A549 (cell line): Measurements from ENCODE around the gene SLC35D2. TPM values are rescaled to one million over a fixed set of nuclear protein-coding genes. Genes with fewer than 3 reads are reported as not detected.
A peak's percentile ranks its signal among the peaks of the same experiment; 100 is the strongest.

ENCODE experiments used
- ATAC-seq, 2 experiments: fragments of 200-7000 bp in 1 of 2; fragments of >200 bp in 1 of 2; cut with Nextera tagmentation in 1 of 2; cut with Tn5 transposase in 1 of 2; 3 replicates each; pipeline versions ENCODE4 v1.8.0 to v1.9.1; 2018 to 2020; ENCODE audit warnings: mild to moderate bottlenecking in 1 of 2, moderate library complexity in 1 of 2
- CTCF ChIA-PET: fragments of 300-600 bp; sonication (Branson Sonifier 250); formaldehyde crosslinking; extraction: SDS; loops from one replicate; lab custom pipeline; 2021; ENCODE audit warnings: antibody characterized with exemption, inconsistent platforms; lab: Yijun Ruan, JAX
- POLR2A ChIA-PET: fragments of 350-600 bp; formaldehyde crosslinking; extraction: SDS; loops from one replicate; lab custom pipeline; 2021; ENCODE audit warnings: antibody characterized with exemption, inconsistent platforms; lab: Yijun Ruan, JAX
- DNase-seq, 2 experiments: peaks; one replicate each; pipeline versions ENCODE4 v3.0.0 to v3.0.0-alpha.2; 2011 to 2016; ENCODE audit warnings: low read depth in 1 of 2, low spot score in 1 of 2
- FAIRE-seq: peaks from 2 replicates; lab custom pipeline; 2011; peaks lifted over from hg19 to GRCh38; lab: Jason Lieb, UNC
- H3K27ac ChIP-seq, 2 experiments: fragments of >200 bp; sonication (Bioruptor Twin); formaldehyde crosslinking; 3 replicates each; pipeline ENCODE4 v1.5.1; 2016 to 2017
- H3K4me1 ChIP-seq: fragments of >200 bp; sonication (Bioruptor Twin); formaldehyde crosslinking; 3 replicates; pipeline ENCODE4 v1.6.1; 2016
- H3K4me2 ChIP-seq: fragments of >200 bp; sonication (Bioruptor Twin); formaldehyde crosslinking; 3 replicates; pipeline ENCODE4 v1.6.1; 2016
- H3K4me3 ChIP-seq: fragments of >200 bp; sonication (Bioruptor Twin); formaldehyde crosslinking; 3 replicates; pipeline ENCODE4 v1.5.1; 2016
- H3K9me3 ChIP-seq: fragments of >200 bp; sonication (Bioruptor Twin); formaldehyde crosslinking; 3 replicates; pipeline ENCODE4 v1.6.1; 2016
- CBX2 ChIP-seq: fragments of 200-600 bp; sonication (generic); IDR thresholded peaks from 2 replicates; pipeline ENCODE4 v1.6.1; 2016; ENCODE audit warnings: low read depth, mild to moderate bottlenecking, borderline replicate concordance
- CEBPB ChIP-seq, 2 experiments: fragments of >200 bp in 1 of 2; sonication (Bioruptor Twin) in 1 of 2; formaldehyde crosslinking in 1 of 2; IDR thresholded peaks; 2 replicates each; pipeline ENCODE4 v1.6.1; 2012 to 2016
- CHD4 ChIP-seq: fragments of 200-600 bp; sonication (generic); IDR thresholded peaks from 2 replicates; pipeline ENCODE4 v1.6.1; 2016; ENCODE audit warnings: antibody characterized with exemption, mild to moderate bottlenecking, borderline replicate concordance
- EHF ChIP-seq: fragments of 250-450 bp; sonication (Bioruptor Pico); IDR thresholded peaks from 2 replicates; pipeline ENCODE4 v1.5.0; 2020; ENCODE audit warnings: mild to moderate bottlenecking
- FOSB ChIP-seq: fragments of 250-450 bp; sonication (Bioruptor Pico); IDR thresholded peaks from 2 replicates; pipeline ENCODE4 v1.5.0; 2020; ENCODE audit warnings: mild to moderate bottlenecking, moderate library complexity
- HMGXB4 ChIP-seq: fragments of 250-450 bp; sonication (Bioruptor Pico); IDR thresholded peaks from 2 replicates; pipeline ENCODE4 v1.5.0; 2021; ENCODE audit warnings: mild to moderate bottlenecking, moderate library complexity, borderline replicate concordance
- HOXA7 ChIP-seq: fragments of 250-450 bp; sonication (Bioruptor Pico); IDR thresholded peaks from 2 replicates; pipeline ENCODE4 v1.5.0; 2020; ENCODE audit warnings: mild to moderate bottlenecking, moderate library complexity
- KDM1A ChIP-seq: fragments of 200-600 bp; sonication (generic); IDR thresholded peaks from 2 replicates; pipeline ENCODE4 v1.6.1; 2016; ENCODE audit warnings: low read depth, mild to moderate bottlenecking
- MAZ ChIP-seq: fragments of 150-350 bp; IDR thresholded peaks from 2 replicates; pipeline ENCODE4 v1.6.1; 2014; ENCODE audit warnings: antibody characterized with exemption, low read depth, low read length, borderline replicate concordance
- NPAS2 ChIP-seq: fragments of 250-450 bp; sonication (Bioruptor Pico); IDR thresholded peaks from 2 replicates; pipeline ENCODE4 v1.8.0; 2022; ENCODE audit warnings: mild to moderate bottlenecking, moderate library complexity, borderline replicate concordance
- POLR2A ChIP-seq: IDR thresholded peaks from 2 replicates; pipeline ENCODE4 v1.6.1; 2012; ENCODE audit warnings: mild to moderate bottlenecking, low read length
- RARB ChIP-seq: fragments of 250-450 bp; sonication (Bioruptor Pico); IDR thresholded peaks from 2 replicates; pipeline ENCODE4 v1.8.0; 2021; ENCODE audit warnings: mild to moderate bottlenecking, moderate library complexity
- RNF2 ChIP-seq: fragments of 200-600 bp; sonication (generic); IDR thresholded peaks from 2 replicates; pipeline ENCODE4 v1.6.1; 2016; ENCODE audit warnings: low read depth, mild to moderate bottlenecking, antibody characterized with exemption, moderate library complexity, borderline replicate concordance
- TFCP2L1 ChIP-seq: fragments of 250-450 bp; sonication (Bioruptor Pico); IDR thresholded peaks from 2 replicates; pipeline ENCODE4 v1.5.0; 2021; ENCODE audit warnings: mild to moderate bottlenecking
- ZFP36 ChIP-seq: fragments of 450-650 bp; IDR thresholded peaks from 2 replicates; pipeline ENCODE4 v1.6.1; 2014; ENCODE audit warnings: borderline replicate concordance; ENCODE audit not compliant: partially characterized antibody
- ZNF302 ChIP-seq: fragments of 250-450 bp; sonication (Bioruptor Pico); IDR thresholded peaks from 2 replicates; pipeline ENCODE4 v1.9.0; 2021; ENCODE audit warnings: inconsistent platforms, mild to moderate bottlenecking, moderate library complexity
- WGBS: methylation state at CpG from one replicate; pipeline ENCODE4 v1.1.6; 2017; ENCODE audit errors: missing lambda C conversion rate; 5-methylcytosine and 5-hydroxymethylcytosine counted together
- polyA plus RNA-seq, 4 experiments: library from polyadenylated mRNA; depleted of rRNA in 3 of 4; stranded (reverse); fragments of >200 nt; fragmentation: RNase III in 1 of 4; extraction: RNeasy Plus Mini Kit Qiagen cat#74134 plus additional on column Dnase treatment in 1 of 4; gene quantifications; 2 replicates in 3 of 4; 3 replicates in 1 of 4; pipeline ENCODE4 v1.2.3, GENCODE V29; 2011 to 2017
- TF ChIP-seq, protein P1 (sequence below): fragments of 250-450 bp; sonication (Bioruptor Pico); IDR thresholded peaks from 2 replicates; pipeline ENCODE4 v1.5.0; 2020; ENCODE audit warnings: low read depth, mild to moderate bottlenecking, moderate library complexity
- TF ChIP-seq, protein P2 (sequence below): IDR thresholded peaks from 2 replicates; pipeline ENCODE4 v1.6.1; 2012

SLC35D2 gene
- polyA plus RNA-seq, 2 of the 4 experiments (the other 2 are of a cell fraction) = 13.8 to 29.8 TPM

GRCh38 chr9:96343515-96344360, 39.8 kb downstream of the SLC35D2 start:
- DNase-seq = no peak
- POLR2A ChIA-PET = interaction anchor here (0.6 to 1.4 kb wide), 4 partner anchors 40 to 76 kb away, joined by 3 to 11 read pairs (median 4); no protein-coding TSS in a partner anchor
- ATAC-seq = no peak
- H3K4me2 ChIP-seq = peak overlapping the region; percentile 66
- no peaks in the 10 kb centered on the region for H3K9me3 ChIP-seq
- peak overlapping the region; percentile 78 to 86 for H3K27ac ChIP-seq
- peaks cover 57% of the 10 kb centered on the region for H3K4me1 ChIP-seq
- TF ChIP-seq POLR2A (no peak), HMGXB4 (CRISPR knock-in tag) (no peak), MAZ (no peak), RARB (CRISPR knock-in tag) (no peak), NPAS2 (CRISPR knock-in tag) (no peak)
- TF ChIP-seq, protein P1, sequence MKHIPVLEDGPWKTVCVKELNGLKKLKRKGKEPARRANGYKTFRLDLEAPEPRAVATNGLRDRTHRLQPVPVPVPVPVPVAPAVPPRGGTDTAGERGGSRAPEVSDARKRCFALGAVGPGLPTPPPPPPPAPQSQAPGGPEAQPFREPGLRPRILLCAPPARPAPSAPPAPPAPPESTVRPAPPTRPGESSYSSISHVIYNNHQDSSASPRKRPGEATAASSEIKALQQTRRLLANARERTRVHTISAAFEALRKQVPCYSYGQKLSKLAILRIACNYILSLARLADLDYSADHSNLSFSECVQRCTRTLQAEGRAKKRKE (CRISPR knock-in tag) = no peak
- TF ChIP-seq, all 56 proteins: peak for 0
- WGBS = 79% methylated on average over 5 of the region's 5 CpGs
- CTCF ChIA-PET = interaction anchor here (0.6 to 1.7 kb wide), 2 partner anchors 16 to 34 kb away, joined by 3 to 4 read pairs; no protein-coding TSS in a partner anchor
- no peak for FAIRE-seq
- no peak overlapping the region for H3K4me3 ChIP-seq

DNA sequence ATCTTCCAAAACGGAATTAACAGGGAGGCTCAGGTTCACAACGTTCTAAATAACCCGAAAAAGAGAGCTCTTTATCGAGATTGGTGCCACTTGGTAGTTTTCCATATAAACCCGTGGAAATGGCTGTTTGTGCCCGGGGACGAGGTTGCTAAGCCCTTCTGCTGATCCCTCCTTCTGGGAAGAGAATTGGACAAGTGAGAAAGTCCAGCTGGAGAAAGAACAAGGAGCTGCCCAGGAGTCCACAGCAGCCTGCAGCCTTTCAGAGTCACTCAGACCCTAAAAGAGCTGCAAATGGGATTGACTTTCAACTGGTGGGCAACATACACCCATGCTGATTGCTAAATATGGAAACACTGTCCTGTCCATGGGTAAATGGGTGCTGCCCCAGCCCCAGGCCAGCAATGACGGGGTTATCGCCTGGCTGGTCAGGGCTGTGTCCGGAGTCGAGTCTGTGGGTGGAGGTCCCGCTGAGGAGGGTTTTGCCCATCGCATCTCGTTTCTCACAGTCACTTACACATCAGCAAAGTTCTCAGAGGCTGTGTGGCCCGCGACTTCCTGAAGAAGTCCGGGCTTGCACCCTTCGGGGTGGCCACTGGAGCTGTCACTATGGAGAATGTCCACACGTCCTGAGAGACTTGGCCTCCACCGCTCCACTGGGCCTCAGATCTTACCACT, 40.8 kb downstream of the SLC35D2 start:
- Histone ChIP-seq H3K9me3 (no peaks in the 10 kb centered on the region), H3K4me2 (no peak overlapping the region), H3K4me1 (peaks cover 62% of the 10 kb centered on the region), H3K27ac (peak overlapping the region; percentile 78 to 86), H3K4me3 (no peak overlapping the region)
- CTCF ChIA-PET = interaction anchor here (0.5 to 1.7 kb wide), 2 partner anchors 35 to 133 kb away, joined by 4 read pairs; no protein-coding TSS in a partner anchor
- POLR2A ChIA-PET = no interaction called here
- ATAC-seq = no peak
- WGBS = 93% methylated on average over 20 of the region's 20 CpGs
- TF ChIP-seq KDM1A = no peak
- TF ChIP-seq, protein P2, sequence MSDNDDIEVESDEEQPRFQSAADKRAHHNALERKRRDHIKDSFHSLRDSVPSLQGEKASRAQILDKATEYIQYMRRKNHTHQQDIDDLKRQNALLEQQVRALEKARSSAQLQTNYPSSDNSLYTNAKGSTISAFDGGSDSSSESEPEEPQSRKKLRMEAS = no peak
- TF ChIP-seq HMGXB4 (CRISPR knock-in tag) = no peak
- TF ChIP-seq EHF (CRISPR knock-in tag) = no peak
- no peak for TF ChIP-seq TFCP2L1 (CRISPR knock-in tag)
- TF ChIP-seq CHD4 = no peak
- TF ChIP-seq HOXA7 (CRISPR knock-in tag) = no peak
- TF ChIP-seq ZFP36 = no peak
- no peak for TF ChIP-seq CEBPB (IDR thresholded peaks at IDR 0.05)
- no peak for TF ChIP-seq NPAS2 (CRISPR knock-in tag)
- TF ChIP-seq ZNF302 (CRISPR knock-in tag) = no peak
- no peak for TF ChIP-seq FOSB (CRISPR knock-in tag)
- TF ChIP-seq RNF2 = no peak
- TF ChIP-seq CBX2 = no peak
- TF ChIP-seq, all 56 proteins: peak for 0
- DNase-seq (no peak), FAIRE-seq (no peak)
